Nephron (organoid): ENCODE results near the gene ROBO3.
A peak's percentile ranks its signal among the peaks of the same experiment; 100 is the strongest.

Experiments used
- H3K27ac Mint-ChIP-seq, 3 experiments: 2 replicates each; pipeline ENCODE4 v1.8.0; 2020; ENCODE audit warnings: mixed read lengths in 3 of 3, mild to moderate bottlenecking in 2 of 3, moderate library complexity in 1 of 3
- H3K27me3 Mint-ChIP-seq: 2 replicates; pipeline ENCODE4 v1.8.0; 2021; ENCODE audit warnings: low read depth, mild to moderate bottlenecking, moderate library complexity, mixed read lengths
- H3K36me3 Mint-ChIP-seq: 2 replicates; pipeline ENCODE4 v1.8.0; 2020; ENCODE audit warnings: low read depth, mixed read lengths
- H3K4me1 Mint-ChIP-seq: 2 replicates; pipeline ENCODE4 v1.8.0; 2020; ENCODE audit warnings: mixed read lengths
- H3K4me3 Mint-ChIP-seq, 3 experiments: 2 replicates each; pipeline ENCODE4 v1.8.0; 2020; ENCODE audit warnings: mild to moderate bottlenecking in 3 of 3, mixed read lengths in 3 of 3, moderate library complexity in 2 of 3
- H3K9me3 Mint-ChIP-seq: 2 replicates; pipeline ENCODE4 v1.8.0; 2020; ENCODE audit warnings: mixed read lengths
- CTCF ChIP-seq, 3 experiments: fragments of 200-600 bp; sonication (generic); IDR thresholded peaks; one replicate each; pipeline ENCODE4 v1.5.0; 2021; ENCODE audit warnings: antibody characterized with exemption in 3 of 3; ENCODE audit not compliant: unreplicated experiment in 3 of 3

ROBO3 gene

GRCh38 chr11:124902616-124903015, 37.4 kb downstream of the ROBO3 start:
- Mint-ChIP-seq H3K4me1 (peaks cover 28% of the 10 kb centered on the region), H3K27me3 (peaks cover 16% of the 10 kb centered on the region), H3K36me3 (no peaks in the 10 kb centered on the region), H3K4me3 (no peak overlapping the region), H3K9me3 (peaks cover 7% of the 10 kb centered on the region), H3K27ac (no peak overlapping the region)
- TF ChIP-seq CTCF (IDR thresholded peaks at IDR 0.05; ENCODE audit: unreplicated experiment in 3 of 3) = no peak

GRCh38 chr11:124915541-124916369, 50.5 kb downstream of the ROBO3 start:
- no peak overlapping the region for H3K27ac Mint-ChIP-seq
- no peak for TF ChIP-seq CTCF (IDR thresholded peaks at IDR 0.05; ENCODE audit: unreplicated experiment in 3 of 3)
- peaks cover 5% of the 10 kb centered on the region for H3K36me3 Mint-ChIP-seq
- peaks cover 26% of the 10 kb centered on the region for H3K9me3 Mint-ChIP-seq
- H3K4me3 Mint-ChIP-seq = no peak overlapping the region
- H3K4me1 Mint-ChIP-seq = peaks cover 28% of the 10 kb centered on the region
- H3K27me3 Mint-ChIP-seq = peaks cover 8% of the 10 kb centered on the region

- peaks cover 8% of the 10 kb centered on the region for H3K27me3 Mint-ChIP-seq
- H3K4me3 Mint-ChIP-seq = no peak overlapping the region
- no peak for TF ChIP-seq CTCF (IDR thresholded peaks at IDR 0.05; ENCODE audit: unreplicated experiment in 3 of 3)
- H3K9me3 Mint-ChIP-seq = peaks cover 25% of the 10 kb centered on the region
- peaks cover 5% of the 10 kb centered on the region for H3K36me3 Mint-ChIP-seq
- H3K27ac Mint-ChIP-seq = no peak overlapping the region
- peaks cover 28% of the 10 kb centered on the region for H3K4me1 Mint-ChIP-seq
These were observed 51.1 kb downstream of the ROBO3 start for GRCh38 chr11:124916370-124916710.

DNA sequence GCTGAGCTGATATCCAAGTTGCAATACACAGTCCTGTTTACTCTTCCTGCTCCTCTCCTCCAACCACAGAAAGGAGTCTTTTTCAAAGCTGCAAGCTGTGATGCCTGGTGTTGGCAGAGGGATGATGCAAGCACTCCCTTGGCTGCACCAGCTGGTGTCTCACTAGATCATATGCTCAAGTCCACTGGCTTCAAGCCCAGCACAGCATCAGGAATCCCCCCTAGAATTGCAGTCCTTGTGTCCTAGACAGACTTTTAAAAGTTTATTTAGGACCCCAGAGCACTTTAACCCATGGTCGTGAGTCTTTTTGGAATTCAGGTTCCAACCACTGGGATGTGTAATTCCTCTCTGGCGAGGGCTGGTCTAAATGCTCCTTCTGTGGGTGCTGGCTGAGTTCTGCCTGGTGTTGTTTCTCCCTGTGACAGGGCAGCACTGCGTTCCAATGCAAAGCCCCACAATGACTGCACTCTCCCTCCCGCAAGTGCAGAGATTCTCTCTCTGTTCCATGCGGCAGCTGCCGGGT, 51.9 kb downstream of the ROBO3 start:
- Mint-ChIP-seq H3K36me3 (no peaks in the 10 kb centered on the region), H3K4me1 (peaks cover 28% of the 10 kb centered on the region), H3K4me3 (no peak overlapping the region), H3K27me3 (peaks cover 8% of the 10 kb centered on the region), H3K9me3 (peaks cover 16% of the 10 kb centered on the region), H3K27ac (peak overlapping the region in 1 of 3 experiments; percentile 10)
- no peak for TF ChIP-seq CTCF (IDR thresholded peaks at IDR 0.05; ENCODE audit: unreplicated experiment in 3 of 3)

DNA sequence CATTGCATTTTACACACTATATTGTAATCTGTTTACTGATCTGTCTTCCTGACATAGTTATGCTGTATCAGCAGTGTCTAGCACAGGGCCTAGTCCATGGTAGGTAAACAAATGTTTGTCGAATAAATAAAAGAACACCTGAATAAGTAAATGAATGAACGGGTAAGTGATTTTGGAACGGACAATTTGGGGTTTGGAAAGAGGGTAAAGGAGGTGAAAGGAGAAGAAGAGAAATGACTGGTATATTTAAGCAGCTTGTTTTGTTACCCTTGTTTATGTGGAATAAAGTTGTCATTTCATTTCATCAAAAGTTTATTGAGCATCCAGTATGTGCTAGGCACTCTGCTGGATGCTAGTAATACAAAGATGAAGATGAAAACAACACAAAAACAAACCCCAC, 53.7 kb downstream of the ROBO3 start, which contains the start of gene HEPN1:
Gene HEPN1, plus strand, starts transcription at position 301 of the 400 bp plus-strand sequence.
- Mint-ChIP-seq H3K4me3 (peak within 1 kb of the TSS; percentile 29 to 73 (median 59)), H3K27ac (peak within 1 kb of the TSS in 2 of 3 experiments; percentile 55 to 71), H3K36me3 (no peaks in the 10 kb centered on the region), H3K4me1 (peaks cover 28% of the 10 kb centered on the region), H3K9me3 (peaks cover 12% of the 10 kb centered on the region), H3K27me3 (peaks cover 18% of the 10 kb centered on the region)
- TF ChIP-seq CTCF (IDR thresholded peaks at IDR 0.05; ENCODE audit: unreplicated experiment in 3 of 3) = no peak
